ENCODE measurements around the gene PIGQ.
"Not testable (repeated sequence)": the region's sequence is repeated elsewhere in the genome, so short reads cannot be mapped to it uniquely, and the experiment has no call there.

Gene PIGQ

GRCh38 chr16:586047-586644 is 16.4 kb downstream of the PIGQ start:
- no peak for DNase-seq (ENCODE audit: low read depth)

DNA sequence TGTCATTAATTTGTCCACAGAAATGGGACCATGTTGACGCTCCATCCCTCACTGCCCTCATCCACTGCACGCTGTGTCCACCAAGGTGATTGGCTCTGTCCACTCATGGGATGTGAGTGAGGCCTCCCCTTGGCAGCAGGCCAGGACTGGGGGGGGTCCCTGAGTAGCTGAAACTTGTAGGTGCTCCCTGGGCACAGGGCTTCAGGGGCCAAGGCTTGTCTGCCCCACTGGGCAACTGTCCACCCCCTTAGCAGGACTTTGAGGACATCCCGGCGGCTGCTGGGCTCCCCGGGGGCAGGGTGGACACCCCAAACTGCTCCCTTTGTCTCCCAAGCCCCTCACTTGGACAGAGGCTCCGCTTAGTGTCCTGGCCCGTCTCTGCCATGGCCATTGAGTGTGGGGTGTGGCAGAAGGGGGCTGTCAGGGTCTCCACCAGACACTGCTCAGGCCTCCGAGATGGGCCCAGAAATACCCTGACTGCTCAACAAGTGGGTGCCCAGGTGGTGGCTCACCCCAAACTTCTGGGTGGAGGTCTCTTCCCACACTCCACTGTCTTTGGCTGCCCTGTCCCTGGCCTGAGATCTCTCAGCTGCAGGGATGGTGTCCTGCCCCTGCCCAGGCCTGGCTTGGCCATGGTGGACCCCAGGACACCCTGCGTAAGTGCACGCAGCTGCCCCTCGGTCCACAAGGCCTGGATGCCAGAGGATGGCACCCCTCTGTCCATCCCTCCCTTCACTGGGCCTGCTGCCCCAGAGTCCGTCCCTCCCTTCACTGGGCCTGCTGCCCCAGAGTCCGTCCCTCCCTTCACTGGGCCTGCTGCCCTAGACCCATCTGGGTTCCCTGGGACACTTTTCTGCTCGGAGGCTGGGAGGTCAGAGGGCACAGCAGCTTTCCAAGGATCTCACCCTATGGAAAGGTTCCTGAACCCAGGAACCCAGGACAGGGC is 17.1 kb downstream of the PIGQ start:
- DNase-seq (ENCODE audit: low read depth), result no peak

DNA sequence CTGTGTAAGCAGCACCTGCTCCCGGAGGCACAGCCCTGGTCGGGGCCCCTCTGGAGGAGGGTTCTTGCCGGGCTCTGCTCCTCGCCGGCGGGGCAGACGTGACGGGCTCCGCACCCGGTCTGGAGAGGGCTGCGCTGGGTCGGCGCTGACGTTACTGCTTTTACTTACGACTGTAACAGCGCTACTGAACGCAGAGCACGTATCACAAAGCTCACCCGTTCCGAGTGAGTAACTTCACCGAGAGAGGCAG is 18.8 kb downstream of the PIGQ start:
- DNase-seq (ENCODE audit: low read depth), result peak; percentile 24

- DNase-seq (ENCODE audit: low read depth), result peak; percentile 98
Measured at GRCh38 chr16:588889-589657, 19.3 kb downstream of the PIGQ start.

DNA sequence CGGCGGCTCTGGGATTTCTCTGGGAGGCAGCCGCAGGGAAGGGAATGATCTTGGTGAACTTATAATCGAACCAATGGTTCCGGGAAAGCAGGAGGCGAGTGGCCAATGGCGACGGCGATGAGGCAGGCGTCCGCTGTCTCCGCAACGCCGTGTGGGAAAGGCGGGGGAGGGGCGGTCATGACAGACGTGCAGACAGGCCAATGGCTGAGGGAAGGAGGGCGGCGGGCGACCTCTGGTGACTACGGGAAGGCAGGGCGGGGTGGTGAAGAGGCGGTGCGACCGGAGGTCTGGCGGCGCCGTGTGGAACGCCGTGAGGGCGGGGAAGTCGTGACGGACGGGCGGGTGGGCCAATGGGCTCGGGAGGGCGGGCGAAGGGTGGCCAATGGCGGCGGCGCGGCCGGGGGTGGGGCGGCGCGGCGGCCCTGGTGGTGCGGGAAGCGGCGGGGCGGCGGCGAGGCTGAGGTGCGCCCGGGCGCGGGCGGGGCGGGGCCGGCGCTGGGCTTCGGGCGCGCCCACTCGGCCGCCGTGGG is 20.0 kb downstream of the PIGQ start, which contains the start of gene RAB40C:
Gene RAB40C (plus strand): TSS at position 409 of the 530 bp plus-strand sequence. CDS start 226 bp downstream, outside the sequence.
- DNase-seq (ENCODE audit: low read depth), result peak; percentile 98

DNA sequence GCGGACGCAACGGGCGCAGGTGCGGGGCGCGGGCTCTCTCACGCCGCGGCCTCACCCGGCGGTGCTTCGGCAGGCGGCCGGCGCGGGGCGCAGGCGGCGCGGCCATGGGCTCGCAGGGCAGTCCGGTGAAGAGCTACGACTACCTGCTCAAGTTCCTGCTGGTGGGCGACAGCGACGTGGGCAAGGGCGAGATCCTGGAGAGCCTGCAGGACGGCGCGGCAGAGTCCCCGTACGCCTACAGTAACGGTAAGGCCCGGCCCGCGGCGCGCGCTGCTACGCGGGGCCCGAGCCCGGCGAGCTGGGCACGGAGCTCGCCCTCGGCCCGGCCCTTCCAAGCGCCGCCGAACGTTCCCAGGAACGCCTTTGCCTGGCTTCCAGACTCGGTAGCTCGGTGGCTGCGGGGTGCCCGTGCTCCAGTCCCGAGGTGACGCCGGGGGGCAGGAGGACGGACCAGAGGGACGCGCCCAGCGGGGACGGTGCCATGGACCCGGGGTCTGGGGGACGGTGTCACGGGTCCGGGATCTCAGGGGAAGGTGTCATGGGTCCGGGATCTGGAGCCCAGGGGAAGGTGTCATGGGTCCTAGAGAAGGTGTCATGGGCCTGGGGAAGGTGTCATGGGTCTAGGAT is 20.5 kb downstream of the PIGQ start:
- DNase-seq (ENCODE audit: low read depth), result no peak

DNA sequence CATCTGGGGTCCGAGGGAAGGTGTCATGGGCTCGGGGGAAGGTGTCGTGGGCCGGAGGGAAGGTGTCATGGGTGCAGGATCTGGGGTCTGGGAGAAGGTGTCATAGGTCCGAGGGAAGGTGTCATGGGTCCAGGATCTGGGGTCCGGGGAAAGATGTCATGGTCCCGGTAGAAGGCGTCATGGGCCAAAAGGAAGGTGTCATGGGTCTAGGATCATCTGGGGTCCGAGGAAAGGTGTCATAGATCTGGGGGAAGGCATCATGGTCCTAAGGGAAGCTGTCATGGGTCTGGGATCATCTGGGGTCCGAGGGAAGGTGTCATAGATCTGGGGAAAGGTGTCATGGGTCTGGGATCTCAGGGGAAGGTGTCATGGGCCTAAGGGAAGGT is 21.0 kb downstream of the PIGQ start:
- no peak for DNase-seq (ENCODE audit: low read depth)

- no peak for DNase-seq (ENCODE audit: low read depth)
Measured at GRCh38 chr16:591231-591630, 21.5 kb downstream of the PIGQ start.

DNA sequence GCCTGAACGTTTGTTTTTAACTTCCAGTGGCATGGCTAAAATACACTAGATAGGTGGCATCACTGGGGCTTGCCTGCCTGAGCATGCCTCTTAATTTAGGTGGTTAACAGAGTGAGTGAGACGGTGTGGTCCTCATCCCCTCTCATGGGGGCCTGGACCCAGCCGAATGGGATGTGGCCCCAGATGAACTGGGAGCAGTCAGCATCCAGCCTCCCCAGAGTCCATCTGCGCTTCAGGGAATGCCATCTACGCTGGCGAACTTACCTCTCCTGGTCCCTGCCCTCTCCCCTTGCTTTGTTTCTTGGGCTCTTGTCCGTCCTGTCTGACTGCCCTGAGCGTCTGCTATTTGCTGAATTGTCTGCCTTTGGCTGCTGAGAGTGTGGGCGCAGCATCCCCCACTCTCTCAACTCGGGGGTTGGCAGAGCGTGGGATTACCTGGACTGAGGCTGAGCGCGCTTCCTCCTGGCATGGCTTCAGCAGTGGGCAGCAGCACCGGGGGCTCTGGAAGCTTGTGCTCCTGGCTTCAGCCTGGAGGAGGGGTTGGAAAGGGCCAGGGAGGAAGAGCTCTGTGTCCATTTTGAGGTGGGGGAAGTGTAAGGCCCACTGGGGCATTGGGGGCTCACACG is 22.2 kb downstream of the PIGQ start:
- DNase-seq (ENCODE audit: low read depth), result no peak

DNA sequence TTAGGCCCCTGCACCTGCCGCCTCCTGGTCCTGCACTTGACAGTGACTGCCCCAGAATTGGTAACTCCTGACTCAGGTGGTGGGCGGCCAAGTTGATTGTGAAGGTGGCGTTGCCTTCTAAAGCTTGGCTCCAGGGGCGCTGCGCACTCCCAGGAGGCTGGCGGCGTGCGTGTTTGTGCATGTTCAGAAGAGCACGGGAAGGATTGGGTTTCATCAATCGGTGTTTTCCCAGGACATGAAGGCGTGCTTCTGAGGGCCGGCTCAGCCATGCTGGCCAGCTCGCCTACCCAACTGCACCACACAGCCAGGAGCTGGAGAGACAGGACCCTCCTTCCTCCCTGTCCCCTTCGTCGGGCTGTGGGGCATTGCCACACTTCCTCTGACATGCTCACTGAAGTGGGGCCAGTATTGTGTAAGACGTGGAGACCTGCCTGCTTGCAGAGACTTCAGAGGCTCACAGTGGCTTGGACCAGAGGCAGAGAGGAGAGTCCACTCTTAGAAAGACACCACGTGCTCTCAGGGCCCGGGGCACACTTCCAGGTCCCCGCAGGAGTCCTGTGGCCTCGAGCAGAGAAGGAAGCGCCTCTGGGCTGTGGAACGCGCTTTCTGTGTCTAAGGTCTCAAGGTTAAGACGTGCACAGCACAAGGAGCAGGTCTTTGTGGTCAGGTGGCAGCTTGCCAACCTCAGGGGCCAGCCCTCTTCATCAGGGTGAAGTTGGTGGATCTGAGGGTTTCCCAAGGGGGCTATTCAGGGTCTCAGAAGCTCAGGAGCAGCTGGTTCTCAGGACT is 22.9 kb downstream of the PIGQ start:
- DNase-seq (ENCODE audit: low read depth), result no peak

DNA sequence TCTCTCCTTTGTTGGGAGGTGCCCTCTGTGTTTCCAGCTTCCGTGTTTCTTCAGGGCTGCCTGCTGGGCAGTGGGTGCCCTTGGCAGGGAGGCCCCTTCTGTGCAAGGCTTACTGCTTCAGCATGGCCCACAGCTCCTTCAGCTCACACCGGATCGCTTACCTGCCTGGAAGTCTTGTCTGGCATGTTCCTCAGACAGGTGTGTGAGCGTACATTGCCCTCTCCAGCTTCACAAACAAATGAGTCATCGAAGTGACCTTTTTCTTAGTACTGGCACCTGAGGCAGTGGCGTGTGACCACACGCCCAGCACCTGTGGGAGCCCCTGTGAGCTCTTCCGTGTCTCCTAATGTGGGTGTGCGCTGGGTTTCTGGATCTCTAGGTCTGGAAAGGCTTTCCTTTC is 23.6 kb downstream of the PIGQ start:
- no peak for DNase-seq (ENCODE audit: low read depth)

- no peak for DNase-seq (ENCODE audit: low read depth)
Measured at GRCh38 chr16:593807-594206, 24.0 kb downstream of the PIGQ start.

DNA sequence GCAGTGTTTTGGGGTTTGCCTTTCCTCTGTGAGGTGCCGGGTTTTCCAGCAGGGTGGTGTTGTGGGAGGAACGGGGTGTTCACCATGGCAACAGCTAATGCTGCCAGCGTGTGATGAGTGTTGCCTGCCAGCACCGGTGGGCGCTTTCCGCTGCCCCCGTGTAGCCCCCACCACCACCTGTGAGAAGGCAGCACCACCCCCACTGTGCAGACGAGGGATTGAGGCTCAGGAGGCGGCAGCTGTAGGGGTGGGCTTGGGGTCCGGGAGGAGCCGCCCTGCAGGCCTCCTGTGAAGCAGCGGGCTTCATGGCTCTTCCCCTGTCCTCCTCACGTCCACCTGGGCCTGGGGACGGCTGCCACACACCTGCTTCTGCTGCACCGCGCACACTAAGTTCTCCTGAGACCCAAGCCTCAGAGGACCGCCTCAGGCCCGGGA is 25.3 kb downstream of the PIGQ start:
- DNase-seq (ENCODE audit: low read depth), result no peak

DNA sequence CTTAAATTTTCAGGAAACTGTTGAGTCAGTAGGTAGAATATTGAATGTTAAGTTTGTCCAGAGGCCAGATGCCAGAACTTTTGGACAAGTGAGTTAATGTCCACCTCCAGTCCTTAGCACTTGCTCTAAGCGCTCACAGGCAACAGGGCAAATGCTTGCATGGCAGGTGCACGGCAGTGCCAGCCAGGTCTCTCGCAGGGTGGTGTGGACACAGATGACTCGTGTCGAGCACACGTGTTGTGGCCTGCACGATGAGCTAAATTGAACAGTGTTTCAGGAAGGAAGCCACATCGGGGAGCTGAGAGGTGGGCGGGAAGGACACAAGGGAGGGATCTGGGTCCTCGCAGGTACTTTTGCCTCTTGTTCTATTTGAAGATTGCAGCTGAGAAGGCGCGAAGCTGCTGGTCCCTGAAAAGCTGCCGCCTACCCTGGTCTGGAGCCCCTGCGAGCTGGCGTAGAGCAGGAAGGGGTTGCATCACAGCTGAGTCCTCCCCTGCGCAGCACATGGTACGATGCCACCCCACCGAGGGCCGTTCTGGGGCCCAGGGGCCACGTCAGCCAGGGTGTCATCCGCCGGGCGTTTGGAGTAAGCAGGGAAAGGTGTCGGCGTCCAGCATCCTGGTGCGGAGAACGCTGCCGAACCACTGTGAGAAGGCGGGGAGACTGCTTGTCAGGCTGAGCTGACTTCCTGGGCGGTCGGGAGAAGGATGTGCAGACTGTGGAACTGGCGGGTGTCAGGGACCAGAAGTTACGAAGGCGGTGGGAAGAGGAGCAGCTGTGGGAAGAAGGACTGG is 26.4 kb downstream of the PIGQ start:
- DNase-seq (ENCODE audit: low read depth), result no peak

GRCh38 chr16:596736-597060 is 26.9 kb downstream of the PIGQ start:
- DNase-seq (ENCODE audit: low read depth), result no peak

DNA sequence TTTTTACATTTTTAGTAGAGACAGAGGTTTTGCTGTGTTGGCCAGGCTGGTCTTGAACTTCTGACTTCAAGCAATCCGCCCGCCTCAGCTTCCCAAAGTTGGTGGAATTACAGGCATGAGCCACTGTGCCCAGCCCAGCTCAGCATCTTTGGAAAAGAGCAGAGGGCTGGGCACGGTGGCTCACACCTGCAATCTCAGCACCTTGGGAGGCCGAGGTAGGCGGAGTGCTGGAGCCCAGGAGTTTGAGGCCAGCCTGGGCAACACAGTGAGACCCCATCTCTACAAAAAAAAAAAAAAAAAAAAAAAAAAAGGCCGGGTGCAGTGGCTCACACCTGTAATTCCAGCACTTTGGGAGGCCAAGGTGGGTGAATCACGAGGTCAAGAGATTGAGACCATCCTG is 27.9 kb downstream of the PIGQ start:
- not testable (repeated sequence) for DNase-seq (ENCODE audit: low read depth)

- no peak for DNase-seq (ENCODE audit: low read depth)
Measured at GRCh38 chr16:598823-599739, 29.3 kb downstream of the PIGQ start.

DNA sequence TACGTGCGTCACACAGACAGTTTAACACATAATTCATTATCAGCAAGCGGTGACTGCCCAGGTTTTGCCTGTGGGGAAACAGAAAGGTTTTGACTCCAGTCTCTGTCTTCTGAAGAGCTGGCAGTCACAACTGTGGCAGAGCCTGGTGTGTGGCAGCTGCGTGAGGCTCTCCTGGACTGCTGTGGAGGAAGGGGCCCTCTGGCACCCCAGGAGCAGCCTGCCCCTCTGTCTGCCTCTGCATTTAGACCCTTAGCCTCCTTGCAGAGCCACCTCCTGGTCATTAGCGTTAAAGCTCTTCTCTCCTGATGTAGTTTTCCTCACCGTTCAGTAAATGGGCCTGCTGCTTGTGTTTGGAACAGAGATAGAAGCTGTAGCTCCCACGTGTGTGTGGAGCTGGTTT is 31.0 kb downstream of the PIGQ start:
- DNase-seq (ENCODE audit: low read depth), result no peak

GRCh38 chr16:603933-604332 is 34.2 kb downstream of the PIGQ start:
- no peak for DNase-seq (ENCODE audit: low read depth)

Data from stimulated activated CD8-positive, alpha-beta memory T cell treated with anti-CD3 and anti-CD28 coated beads, Interleukin-15, amount 100 ng/mL, for 1 hour (primary cell).